AG08396 (cell line): ENCODE measurements around the gene CDKN2B.
"Not testable (repeated sequence)": the region's sequence is repeated elsewhere in the genome, so short reads cannot be mapped to it uniquely, and the experiment has no call there.

Source experiments
- DNase-seq: peaks from one replicate; pipeline ENCODE4 v3.0.0; 2012; ENCODE audit warnings: low spot score, mixed read lengths

Gene CDKN2B, protein sequence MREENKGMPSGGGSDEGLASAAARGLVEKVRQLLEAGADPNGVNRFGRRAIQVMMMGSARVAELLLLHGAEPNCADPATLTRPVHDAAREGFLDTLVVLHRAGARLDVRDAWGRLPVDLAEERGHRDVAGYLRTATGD

DNA sequence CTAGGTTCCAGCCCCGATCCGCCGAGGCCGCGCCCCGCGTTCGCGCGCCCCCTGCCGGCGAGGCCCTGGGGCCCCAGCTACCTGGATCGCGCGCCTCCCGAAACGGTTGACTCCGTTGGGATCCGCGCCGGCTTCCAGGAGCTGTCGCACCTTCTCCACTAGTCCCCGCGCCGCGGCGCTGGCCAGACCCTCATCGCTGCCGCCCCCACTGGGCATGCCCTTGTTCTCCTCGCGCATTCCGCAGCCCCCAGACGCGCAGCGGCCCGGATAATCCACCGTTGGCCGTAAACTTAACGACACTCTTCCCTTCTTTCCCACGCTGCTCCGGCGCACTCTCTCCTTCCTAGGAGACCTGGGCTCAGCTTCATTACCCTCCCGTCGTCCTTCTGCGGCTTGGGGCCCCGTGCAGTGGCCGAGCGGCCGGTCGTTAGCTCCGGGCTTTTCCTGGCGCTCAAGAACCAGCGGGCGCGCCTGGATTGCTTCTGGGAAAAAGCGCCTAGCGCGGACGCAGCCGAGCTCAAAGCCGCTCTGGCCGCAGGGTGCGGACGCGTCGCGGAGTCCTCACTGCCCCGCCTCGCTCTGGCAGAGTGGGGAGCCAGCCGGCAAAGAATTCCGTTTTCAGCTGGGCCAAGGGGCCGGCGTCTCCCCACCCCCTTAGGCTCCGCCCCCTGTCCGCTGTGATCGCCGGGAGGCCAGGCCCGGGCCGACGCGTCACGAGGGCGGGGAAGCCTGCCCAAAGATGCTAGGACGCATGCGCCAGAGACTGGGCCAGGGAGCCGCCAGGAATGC lies at the start of gene CDKN2B:
TSS of gene CDKN2B (minus strand) at position 589 of the 789 bp plus-strand sequence. CDS start at position 237, 352 bp downstream.
- DNase-seq = peak; percentile 99

- not testable (repeated sequence) for DNase-seq
Measured at GRCh38 chr9:22057972-22058371, 48.9 kb upstream of the CDKN2B start.

DNA sequence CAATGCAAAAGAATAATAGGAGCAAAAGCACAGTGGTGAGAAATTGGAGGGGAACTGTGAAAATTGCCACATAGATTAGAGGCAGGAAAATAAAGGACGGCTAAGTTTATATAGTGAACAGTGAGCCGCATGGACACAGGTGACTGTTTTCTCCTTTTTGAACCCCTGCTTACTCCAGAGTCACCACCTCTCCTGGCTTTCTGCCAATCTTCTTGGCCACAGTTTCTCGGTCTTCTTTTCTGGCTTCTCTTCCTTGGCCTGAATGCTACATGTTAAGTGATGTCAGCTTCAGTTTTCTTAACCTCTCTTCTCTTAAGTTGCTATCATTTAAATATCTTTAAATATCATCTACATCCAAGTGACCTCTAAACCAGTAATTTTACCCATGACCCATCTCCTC lies 47.3 kb upstream of the CDKN2B start:
- DNase-seq = no peak

GRCh38 chr9:22055090-22055489 lies 46.0 kb upstream of the CDKN2B start:
- DNase-seq = no peak

GRCh38 chr9:22054529-22054928 lies 45.4 kb upstream of the CDKN2B start:
- no peak for DNase-seq

GRCh38 chr9:22054076-22054475 lies 45.0 kb upstream of the CDKN2B start:
- DNase-seq = no peak

DNA sequence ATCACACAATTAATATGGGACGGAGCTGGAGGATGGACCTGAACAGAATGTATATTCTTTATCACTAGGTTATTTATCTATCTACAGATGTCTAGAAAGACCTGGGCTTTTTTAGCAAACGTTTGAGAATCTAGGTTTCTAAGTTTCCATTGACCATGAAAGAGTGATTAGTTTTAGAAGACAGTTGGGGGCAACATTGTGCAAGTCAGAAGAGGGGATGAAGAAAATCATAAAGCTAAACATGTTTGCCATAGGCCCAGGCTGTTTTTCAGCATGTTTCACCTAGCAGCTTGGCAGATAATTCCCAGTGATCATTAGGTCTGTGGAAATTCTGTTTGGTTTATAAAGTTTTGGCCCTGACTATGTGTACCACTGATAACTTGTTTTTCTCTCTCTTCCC lies 44.1 kb upstream of the CDKN2B start:
- no peak for DNase-seq

- DNase-seq = peak; percentile 63
Measured at GRCh38 chr9:22052376-22052945, 43.4 kb upstream of the CDKN2B start.

GRCh38 chr9:22050924-22051323 lies 41.8 kb upstream of the CDKN2B start:
- no peak for DNase-seq

DNA sequence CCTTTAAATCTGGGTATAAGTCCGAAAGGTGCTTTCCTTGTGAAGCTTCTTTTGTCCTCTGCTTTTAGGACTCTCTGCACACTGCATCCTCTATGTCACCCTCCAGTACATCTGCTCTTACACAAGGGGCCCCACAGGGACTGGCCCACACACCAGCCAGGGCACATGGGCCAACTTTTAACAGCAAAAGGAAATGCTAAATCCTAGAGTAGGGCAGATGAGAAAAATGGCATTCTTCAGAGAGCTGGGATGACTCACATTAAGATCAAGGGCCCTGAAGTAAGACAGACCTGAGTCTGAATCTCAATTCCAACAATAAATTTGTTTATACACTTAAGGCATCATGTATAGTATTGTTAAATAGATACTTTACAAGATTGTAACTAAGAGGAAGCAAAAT lies 40.3 kb upstream of the CDKN2B start:
- DNase-seq = no peak

GRCh38 chr9:22047596-22047995 lies 38.5 kb upstream of the CDKN2B start:
- no peak for DNase-seq

DNA sequence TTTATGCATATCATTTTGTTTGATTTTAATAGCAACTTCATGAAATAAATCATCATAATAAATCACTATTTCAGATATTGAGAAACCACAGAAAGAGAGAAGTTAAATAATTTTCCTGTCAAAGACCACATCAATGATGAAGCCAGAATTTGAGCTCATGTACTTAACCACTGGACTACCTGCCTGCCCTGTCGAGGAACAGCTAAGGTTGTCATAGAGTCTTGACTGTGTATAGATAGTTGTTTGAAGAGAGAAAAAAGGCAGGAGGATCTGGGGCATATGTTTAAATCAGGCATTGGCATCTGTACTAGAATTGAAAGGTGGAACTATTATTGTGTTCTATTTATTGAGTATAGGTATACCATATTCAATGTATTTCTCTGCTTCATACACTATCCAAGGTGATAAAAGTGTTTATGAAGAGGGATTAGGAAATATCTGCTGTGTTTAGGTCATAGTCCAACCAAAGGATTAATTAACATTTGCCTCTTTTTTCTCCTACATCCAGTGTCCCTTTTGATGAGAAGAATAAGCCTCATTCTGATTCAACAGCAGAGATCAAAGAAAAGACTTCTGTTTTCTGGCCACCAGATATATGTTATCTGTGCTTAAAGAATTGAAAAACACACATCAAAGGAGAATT lies 37.3 kb upstream of the CDKN2B start:
- no peak for DNase-seq

DNA sequence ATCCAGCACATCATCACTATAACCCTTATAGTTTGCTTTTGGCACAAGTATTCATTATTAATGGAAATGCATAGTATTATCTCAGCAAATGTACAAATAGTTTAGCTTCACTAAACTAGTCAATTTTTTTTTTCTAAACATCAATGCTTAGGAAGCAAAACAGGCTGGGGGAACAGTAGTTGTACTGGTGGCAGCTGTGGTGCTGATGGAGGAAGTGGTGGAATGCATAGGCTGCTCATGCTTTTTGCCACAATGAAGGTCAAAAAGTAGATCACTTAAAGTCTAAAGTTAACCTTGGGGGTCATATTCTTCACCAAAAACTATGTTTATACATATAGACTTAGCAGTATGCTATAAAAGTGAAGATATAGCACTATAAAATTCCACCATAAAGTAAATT lies 36.3 kb upstream of the CDKN2B start:
- DNase-seq = no peak

- peak; percentile 40 for DNase-seq
Measured at GRCh38 chr9:22044583-22044982, 35.5 kb upstream of the CDKN2B start.

GRCh38 chr9:22043928-22044327 lies 34.8 kb upstream of the CDKN2B start:
- DNase-seq = no peak

DNA sequence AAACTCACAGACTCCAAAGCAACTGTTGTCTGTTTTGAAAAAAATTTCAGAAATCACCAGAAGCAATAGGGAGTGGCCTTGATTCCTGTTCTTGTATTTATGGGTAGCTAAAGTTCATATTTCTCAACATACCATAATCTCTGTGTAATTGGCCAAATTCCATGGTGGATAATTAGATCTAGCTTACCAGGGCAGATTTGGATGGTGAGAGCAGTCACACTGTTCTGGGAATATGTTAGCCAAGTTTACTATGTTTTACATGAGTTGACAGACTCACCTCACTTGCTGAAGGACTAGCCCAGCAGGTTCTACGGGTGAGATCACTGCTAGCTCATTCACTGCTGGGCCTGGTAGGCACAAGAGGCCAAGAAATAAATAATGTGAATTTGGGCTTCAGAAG lies 32.7 kb upstream of the CDKN2B start:
- no peak for DNase-seq

DNA sequence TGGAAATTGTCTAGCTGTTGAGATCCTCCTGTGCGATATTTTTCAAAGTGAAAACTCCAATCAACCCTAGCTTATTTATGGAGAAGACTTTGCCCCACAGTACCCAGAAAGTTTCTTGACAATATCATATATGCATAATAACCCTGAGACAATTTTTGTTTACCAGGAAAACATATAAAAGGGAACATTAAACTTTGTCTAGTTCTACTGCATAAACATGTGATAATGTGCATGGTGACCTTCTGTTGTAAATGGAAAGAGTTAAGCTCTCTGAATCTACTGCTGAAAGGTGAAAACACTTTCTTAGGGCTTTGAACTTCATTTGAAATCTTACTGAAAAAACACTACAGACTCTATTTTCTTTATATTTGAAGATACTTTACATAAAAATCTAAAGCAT lies 32.2 kb upstream of the CDKN2B start:
- no peak for DNase-seq

GRCh38 chr9:22040760-22041159 lies 31.7 kb upstream of the CDKN2B start:
- peak; percentile 23 for DNase-seq

DNA sequence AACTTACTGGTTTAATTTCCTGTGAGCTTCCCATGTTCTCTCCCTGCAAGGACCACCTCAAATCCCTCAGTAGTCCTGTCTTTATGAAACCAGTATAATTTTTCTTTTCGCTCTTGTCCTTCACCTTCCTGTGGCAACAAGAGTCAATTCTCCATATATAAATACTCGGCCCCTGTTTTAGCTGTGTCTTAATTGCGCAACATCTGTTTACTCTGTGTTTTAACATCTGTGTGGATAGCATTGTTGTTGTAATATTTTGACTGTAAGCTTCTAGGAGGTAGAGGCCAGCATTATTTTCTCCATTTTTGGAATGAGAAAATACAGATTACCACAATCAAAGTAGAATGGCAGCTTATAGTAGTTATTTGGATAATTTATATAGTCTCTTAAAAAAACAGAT lies 30.2 kb upstream of the CDKN2B start:
- no peak for DNase-seq

GRCh38 chr9:22037954-22038690 lies 29.0 kb upstream of the CDKN2B start:
- DNase-seq = no peak

DNA sequence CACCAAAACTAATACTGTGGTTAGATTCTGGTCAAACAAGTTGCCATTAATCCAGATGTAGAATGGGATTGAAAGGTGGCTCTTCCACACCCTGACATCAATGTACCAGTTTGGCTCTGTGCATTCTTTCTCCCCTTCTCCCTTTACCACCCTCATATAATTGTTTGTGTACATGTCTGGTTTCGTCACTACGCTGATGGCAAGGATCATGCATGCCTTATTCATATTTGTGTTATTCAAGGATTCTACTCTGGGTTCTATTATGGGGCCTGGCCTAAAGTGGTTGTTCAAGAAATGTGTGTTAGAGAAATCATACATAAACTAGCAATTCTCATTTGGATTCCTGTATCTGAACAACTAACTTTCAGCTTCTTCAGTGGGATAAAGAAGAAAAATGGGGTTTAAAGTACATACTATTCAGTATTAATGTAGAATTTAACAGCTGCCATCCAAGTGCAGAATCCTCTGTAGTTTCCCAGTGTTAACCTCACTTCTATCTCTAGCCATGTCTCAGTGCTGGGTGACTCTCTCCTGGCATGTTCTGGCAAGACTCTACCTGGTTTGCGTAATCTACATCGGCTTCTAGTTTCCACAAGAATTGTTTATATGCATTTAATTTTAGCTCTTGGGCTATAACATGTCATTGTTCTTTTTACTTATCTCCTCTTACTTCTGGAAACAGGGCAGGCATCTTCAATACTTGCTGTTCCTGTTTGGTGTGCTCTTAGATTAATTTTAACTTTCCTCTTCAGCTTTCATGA lies 27.9 kb upstream of the CDKN2B start:
- no peak for DNase-seq

DNA sequence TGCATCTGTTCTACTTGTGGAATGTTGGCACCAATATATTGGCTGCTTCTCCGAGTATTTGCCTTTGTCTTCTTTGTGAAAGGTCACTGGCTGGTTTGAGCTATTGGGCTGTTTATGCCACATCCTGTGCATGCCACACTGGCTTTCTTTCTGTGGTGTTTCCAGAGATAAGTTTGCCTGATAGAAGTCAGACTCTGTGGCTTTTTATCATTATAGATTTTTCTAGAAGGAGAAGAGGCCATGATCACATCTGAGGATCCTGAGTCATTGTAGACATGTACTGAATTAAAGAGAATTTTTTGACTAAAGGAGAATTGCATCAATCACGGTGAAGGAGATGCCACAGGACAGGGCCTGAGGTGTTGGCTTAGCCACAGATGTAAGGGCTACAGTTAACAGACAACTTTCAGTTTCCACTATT lies 26.5 kb upstream of the CDKN2B start:
- no peak for DNase-seq
